Ishikawa (cell line): ENCODE data around the gene DOCK1.

Experiments
- CREB1 ChIP-seq: IDR thresholded peaks from 2 replicates; pipeline ENCODE4 v1.6.1; 2012; ENCODE audit warnings: low read depth
- MAX ChIP-seq: IDR thresholded peaks from 2 replicates; pipeline ENCODE4 v1.6.1; 2012
- RAD21 ChIP-seq: IDR thresholded peaks from 2 replicates; pipeline ENCODE4 v1.6.1; 2012; ENCODE audit warnings: low read depth

GRCh38 chr10:127410030-127410429 is 504.8 kb downstream of the DOCK1 start:
- TF ChIP-seq MAX (no peak), RAD21 (no peak), CREB1 (no peak)
